MCF 10A (cell line): Measurements from ENCODE around the gene SYNGR2. TPM values are rescaled to one million over a fixed set of nuclear protein-coding genes. Genes with fewer than 3 reads are reported as not detected.

ENCODE experiments used
- BruUV-seq: library from RNA; stranded (reverse); fragments of 400-500 nt; replicated peaks from 2 replicates; lab custom pipeline; 2021; lab: Mats Ljungman, UMichigan
- CTCF ChIA-PET: fragments of 300-600 bp; sonication (Branson Sonifier 250); formaldehyde crosslinking; extraction: SDS; loops from one replicate; lab custom pipeline; 2021; ENCODE audit warnings: antibody characterized with exemption, inconsistent platforms; lab: Yijun Ruan, JAX
- POLR2A ChIA-PET: fragments of 300-600, 350-650 bp; sonication (Branson Sonifier 250); formaldehyde crosslinking; extraction: SDS; loops from one replicate; lab custom pipeline; 2020; ENCODE audit warnings: antibody characterized with exemption, inconsistent platforms; lab: Yijun Ruan, JAX
- DNase-seq: peaks from one replicate; pipeline ENCODE4 v3.0.0-alpha.2; 2018; ENCODE audit not compliant: unreplicated experiment
- H3K27ac Mint-ChIP-seq: one replicate; pipeline ENCODE4 v1.8.0; 2022; ENCODE audit warnings: mild to moderate bottlenecking, low read depth, mixed read lengths; ENCODE audit not compliant: unreplicated experiment
- H3K27me3 Mint-ChIP-seq: one replicate; pipeline ENCODE4 v1.8.0; 2022; ENCODE audit warnings: mixed read lengths; ENCODE audit not compliant: insufficient read depth, unreplicated experiment
- H3K36me3 Mint-ChIP-seq: one replicate; pipeline ENCODE4 v1.8.0; 2022; ENCODE audit warnings: mild to moderate bottlenecking, moderate library complexity, mixed read lengths; ENCODE audit not compliant: insufficient read depth, unreplicated experiment
- H3K4me1 Mint-ChIP-seq: one replicate; pipeline ENCODE4 v1.8.0; 2022; ENCODE audit warnings: mixed read lengths; ENCODE audit not compliant: insufficient read depth, unreplicated experiment
- H3K4me3 Mint-ChIP-seq: one replicate; pipeline ENCODE4 v1.8.0; 2022; ENCODE audit warnings: mild to moderate bottlenecking, moderate library complexity, mixed read lengths; ENCODE audit not compliant: unreplicated experiment
- H3K9me3 Mint-ChIP-seq: one replicate; pipeline ENCODE4 v1.8.0; 2022; ENCODE audit warnings: mixed read lengths; ENCODE audit not compliant: unreplicated experiment
- CTCF ChIP-seq: fragments of 200-600 bp; IDR thresholded peaks from one replicate; pipeline ENCODE4 v1.8.0; 2022; ENCODE audit warnings: antibody characterized with exemption, mild to moderate bottlenecking; ENCODE audit not compliant: unreplicated experiment
- intact Hi-C: fragments of 100-400 bp; cut with micrococcal nuclease; formaldehyde crosslinking; loops from 2 replicates; pipeline ENCODE4 v1.14.1; 2022
- total RNA-seq: library from RNA; stranded (reverse); gene quantifications from 2 replicates; pipeline ENCODE4 v1.2.3, GENCODE V29; 2022

The SYNGR2 gene
- total RNA-seq, 1 experiment from 2014 or later = 52.2 TPM

DNA sequence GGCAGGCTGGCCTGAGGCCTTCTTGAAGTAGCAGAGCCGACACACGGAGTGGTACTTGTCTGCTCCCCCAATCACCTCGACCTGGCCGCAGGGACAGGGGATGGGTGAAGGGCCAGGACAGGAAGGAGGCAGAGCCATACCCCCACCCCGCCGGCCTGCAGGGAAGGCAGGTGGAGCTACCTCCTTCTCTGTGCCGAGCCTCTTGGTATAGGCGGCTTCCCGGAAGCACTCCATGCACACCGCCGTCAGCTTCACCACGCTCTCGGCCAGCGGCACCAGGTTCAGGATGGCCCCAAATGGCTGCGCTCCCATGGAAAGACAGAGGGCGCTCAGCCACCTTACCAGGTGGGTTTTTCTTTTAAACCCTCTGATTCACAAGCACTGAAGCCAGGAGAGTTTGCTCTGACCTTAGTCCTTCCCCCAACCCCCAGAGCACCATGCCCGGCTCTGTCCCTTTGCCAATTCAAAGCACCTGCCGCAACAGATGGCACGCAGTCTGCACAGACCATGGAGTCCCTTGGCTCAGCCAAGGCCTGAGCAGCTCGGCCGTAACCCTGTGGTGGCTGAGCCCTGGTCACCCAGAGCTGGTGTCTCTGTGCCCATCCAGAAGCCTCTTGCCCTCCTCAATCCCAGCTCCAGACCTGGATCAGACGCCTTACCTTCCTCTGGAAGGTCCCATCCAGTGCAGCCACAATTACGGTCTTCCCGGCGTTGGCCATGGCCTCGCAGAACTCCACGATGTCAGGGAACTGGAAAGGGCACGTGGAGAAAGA is 6.7 kb downstream of the SYNGR2 start:
- peaks cover 24% of the 10 kb centered on the region for H3K36me3 Mint-ChIP-seq

GRCh38 chr17:78175643-78175981 is 7.2 kb downstream of the SYNGR2 start:
- TF ChIP-seq CTCF = no peak
- CTCF ChIA-PET = interaction anchor here (0.9 to 2.4 kb wide), 9 partner anchors 9 to 70 kb away, joined by 3 to 19 read pairs (median 5); no protein-coding TSS in a partner anchor

More for the DNA sequence above, 6.7 kb downstream of the SYNGR2 start:
- Mint-ChIP-seq H3K27me3 (no peaks in the 10 kb centered on the region), H3K4me3 (no peak overlapping the region), H3K4me1 (peaks cover 17% of the 10 kb centered on the region), H3K9me3 (no peaks in the 10 kb centered on the region), H3K27ac (no peak overlapping the region)
- ChIA-PET POLR2A (interaction anchor here (0.6 to 1.6 kb wide), 5 partner anchors 11 to 109 kb away, joined by 3 to 5 read pairs (median 4); partner anchors contain the start of gene TMC6), CTCF (interaction anchor here (0.7 to 2.4 kb wide), 8 partner anchors 11 to 66 kb away, joined by 3 to 19 read pairs (median 4); partner anchors contain the start of gene AFMID)
- TF ChIP-seq CTCF = no peak
- intact Hi-C loops = no loop called here
- DNase-seq = no peak
- no TSS peak for BruUV-seq

DNA sequence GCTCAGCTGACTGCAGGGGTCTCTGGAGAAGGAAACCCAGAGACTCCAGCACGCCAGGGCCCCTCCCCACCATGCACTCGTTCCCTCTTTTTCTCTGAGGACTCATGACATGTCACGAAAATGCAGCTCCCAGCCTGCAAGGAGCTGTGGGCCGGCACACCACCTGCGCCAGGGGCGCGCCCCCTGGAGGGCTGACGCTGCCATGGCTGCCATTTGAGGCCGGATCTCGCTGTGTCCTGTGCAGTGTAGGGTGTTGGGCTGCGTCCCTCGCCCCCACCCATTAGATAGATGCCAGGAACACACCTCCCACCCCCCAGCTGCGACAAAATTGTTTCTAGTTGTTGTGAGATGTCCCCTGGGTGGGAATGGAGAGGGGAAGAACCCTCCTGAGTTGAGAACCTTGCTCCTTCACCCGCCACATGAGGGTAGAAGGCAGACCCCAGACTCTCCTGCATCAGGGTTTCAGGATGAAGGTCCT is 8.2 kb downstream of the SYNGR2 start:
- ChIA-PET CTCF (interaction anchor here (0.5 to 2.2 kb wide), 18 partner anchors 9 to 602 kb away, joined by 3 to 19 read pairs (median 4); partner anchors contain the start of genes AFMID, TK1 and TMC6), POLR2A (interaction anchor here (1.0 to 1.6 kb wide), 2 partner anchors 48 to 64 kb away, joined by 4 to 5 read pairs; partner anchors contain the start of gene TMC6)
- peak; percentile 88 for TF ChIP-seq CTCF
- intact Hi-C loops = loop anchor here (1.0 kb wide), 1 partner anchor 64 kb away; no protein-coding TSS in a partner anchor
- no TSS peak for BruUV-seq
- Mint-ChIP-seq H3K4me1 (peaks cover 17% of the 10 kb centered on the region), H3K4me3 (no peak overlapping the region), H3K9me3 (no peaks in the 10 kb centered on the region), H3K27ac (no peak overlapping the region), H3K27me3 (no peaks in the 10 kb centered on the region), H3K36me3 (peaks cover 28% of the 10 kb centered on the region)
- DNase-seq = peak; percentile 55

More at GRCh38 chr17:78175643-78175981, 7.2 kb downstream of the SYNGR2 start:
- H3K36me3 Mint-ChIP-seq = peaks cover 24% of the 10 kb centered on the region
- no peak overlapping the region for H3K27ac Mint-ChIP-seq
- intact Hi-C loops = no loop called here
- H3K4me1 Mint-ChIP-seq = peaks cover 17% of the 10 kb centered on the region
- H3K27me3 Mint-ChIP-seq = no peaks in the 10 kb centered on the region
- POLR2A ChIA-PET = interaction anchor here (0.7 to 1.6 kb wide), 4 partner anchors 11 to 48 kb away, joined by 3 to 5 read pairs (median 4); partner anchors contain the start of gene TMC6
- no peak for DNase-seq
- BruUV-seq = no TSS peak
- no peaks in the 10 kb centered on the region for H3K9me3 Mint-ChIP-seq
- H3K4me3 Mint-ChIP-seq = no peak overlapping the region

DNA sequence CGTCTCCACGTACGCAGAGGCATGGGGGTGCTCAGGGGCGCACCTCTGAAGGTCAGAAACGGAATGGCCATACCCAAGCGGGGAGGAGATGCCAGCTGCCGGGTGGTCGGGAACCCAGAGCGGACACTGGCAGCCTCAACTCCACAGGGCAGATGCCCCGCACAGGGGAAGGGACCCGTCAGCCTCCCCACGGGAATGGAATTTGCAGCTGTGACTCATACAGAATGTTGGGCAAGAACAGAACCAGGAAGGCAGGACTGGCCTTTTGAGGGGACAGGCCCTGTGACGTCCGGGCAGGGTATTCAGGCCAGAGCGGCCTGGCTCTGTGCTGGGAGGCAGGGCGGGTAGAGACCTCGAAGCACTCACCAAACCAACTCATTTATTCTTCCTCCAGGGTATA is 11.0 kb downstream of the SYNGR2 start:
- intact Hi-C loops = no loop called here
- TF ChIP-seq CTCF = no peak
- peaks cover 19% of the 10 kb centered on the region for H3K36me3 Mint-ChIP-seq
- no peaks in the 10 kb centered on the region for H3K27me3 Mint-ChIP-seq
- peak overlapping the region; percentile 8 for H3K27ac Mint-ChIP-seq
- peaks cover 9% of the 10 kb centered on the region for H3K4me1 Mint-ChIP-seq
- H3K4me3 Mint-ChIP-seq = no peak overlapping the region
- ChIA-PET POLR2A (interaction anchor here (0.5 to 0.7 kb wide), 2 partner anchors 51 to 213 kb away, joined by 3 read pairs; no protein-coding TSS in a partner anchor), CTCF (interaction anchor here (1.1 kb wide), 1 partner anchor 67 kb away, joined by 3 read pairs; no protein-coding TSS in a partner anchor)
- peak; percentile 74 for DNase-seq
- BruUV-seq = no TSS peak
- H3K9me3 Mint-ChIP-seq = no peaks in the 10 kb centered on the region
